H1 (cell line): ENCODE results near the gene YIPF7. TPM values are rescaled to one million over a fixed set of nuclear protein-coding genes. Genes with fewer than 3 reads are reported as not detected.

Experiments used
- MAX ChIP-seq: IDR thresholded peaks from 2 replicates; pipeline ENCODE4 v1.6.1; 2012; ENCODE audit warnings: inconsistent platforms
- POU5F1 ChIP-seq: IDR thresholded peaks from 2 replicates; pipeline ENCODE4 v1.6.1; 2011; ENCODE audit warnings: low read depth, mild to moderate bottlenecking, low read length, moderate library complexity
- RBBP5 ChIP-seq: IDR thresholded peaks from 2 replicates; pipeline ENCODE4 v1.7.1; 2012; ENCODE audit warnings: low read depth, mild to moderate bottlenecking, inconsistent platforms, low read length, moderate library complexity, borderline replicate concordance
- SIRT6 ChIP-seq: IDR thresholded peaks from one replicate; pipeline ENCODE4 v1.7.1; 2012; ENCODE audit warnings: low read length, inconsistent platforms
- TAF7 ChIP-seq: optimal IDR thresholded peaks from 2 replicates; pipeline ENCODE3; 2011; ENCODE audit warnings: low read depth, mild to moderate bottlenecking, inconsistent platforms, low read length, moderate library complexity, borderline replicate concordance
- polyA plus RNA-seq, 7 experiments: library from polyadenylated mRNA; depleted of rRNA in 3 of 7; stranded (reverse) in 5 of 7; unstranded in 2 of 7; fragments of >200 nt in 5 of 7; fragments of 200-250 nt in 2 of 7; gene quantifications; 1 replicate in 5 of 7; 2 replicates in 1 of 7; 4 replicates in 1 of 7; pipeline versions ENCODE4 v1.2.1 to v1.2.3, GENCODE V29; 2011 to 2013; ENCODE audit warnings: missing spikeins in 2 of 7, mixed read lengths in 2 of 7
- total RNA-seq: library from RNA; stranded (reverse); fragmentation: NEBNext Ultra II Directional; extraction: Animal tissue kit (Norgen Biotek cat#: 25700); gene quantifications from 2 replicates; pipeline ENCODE4 v1.2.1, GENCODE V29; 2021

Gene YIPF7
- total and polyA plus RNA-seq, 2 of the 8 experiments (the other 6 are each of a cell fraction or from before 2014, with no cell fraction given) = not detected

GRCh38 chr4:44668526-44668925 is 17.1 kb upstream of the YIPF7 start (continued):
- no peak for TF ChIP-seq TAF7
- TF ChIP-seq RBBP5 = no peak
- TF ChIP-seq SIRT6 = no peak
- TF ChIP-seq MAX = no peak
- no peak for TF ChIP-seq POU5F1
- TF ChIP-seq, all 59 proteins: peak for 0
